ENCODE data around the gene CCBE1.

The CCBE1 gene

GRCh38 chr18:59393381-59393780 lies 303.8 kb downstream of the CCBE1 start:
- no peak for DNase-seq (ENCODE audit: low read depth)

- DNase-seq (ENCODE audit: low read depth): peak; percentile 26
Measured at GRCh38 chr18:59388817-59389216, 308.4 kb downstream of the CCBE1 start.

GRCh38 chr18:59387687-59388565 lies 309.3 kb downstream of the CCBE1 start:
- no peak for DNase-seq (ENCODE audit: low read depth)

- DNase-seq (ENCODE audit: low read depth): no peak
Measured at GRCh38 chr18:59386909-59387686, 310.1 kb downstream of the CCBE1 start.

GRCh38 chr18:59385191-59385590 lies 312.0 kb downstream of the CCBE1 start:
- no peak for DNase-seq (ENCODE audit: low read depth)

GRCh38 chr18:59383851-59384250 lies 313.4 kb downstream of the CCBE1 start:
- no peak for DNase-seq (ENCODE audit: low read depth)

- no peak for DNase-seq (ENCODE audit: low read depth)
Measured at GRCh38 chr18:59382383-59382782, 314.8 kb downstream of the CCBE1 start.

GRCh38 chr18:59381949-59382348 lies 315.3 kb downstream of the CCBE1 start:
- no peak for DNase-seq (ENCODE audit: low read depth)
